ENCODE measurements around the gene CDK12.
"Not testable (repeated sequence)": the region's sequence is repeated elsewhere in the genome, so short reads cannot be mapped to it uniquely, and the experiment has no call there.

DNA sequence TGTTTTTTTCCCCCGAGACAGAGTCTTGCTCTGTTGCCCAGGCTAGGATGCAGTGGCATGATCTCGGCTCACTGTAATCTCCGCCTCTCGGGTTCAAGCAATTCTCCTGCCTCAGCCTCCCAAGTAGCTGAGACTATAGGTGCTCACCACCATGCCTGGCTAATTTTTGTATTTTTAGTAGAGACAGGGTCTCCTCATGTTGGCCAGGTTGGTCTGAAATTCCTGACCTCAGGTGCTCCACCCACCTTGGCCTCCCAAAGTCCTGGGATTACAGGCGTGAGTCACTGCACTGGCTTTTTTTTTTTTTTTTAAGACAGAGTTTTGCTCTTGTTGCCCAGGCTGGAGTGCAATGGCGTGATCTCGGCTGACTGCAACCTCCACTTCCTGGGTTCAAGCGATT lies 18.3 kb downstream of the CDK12 start:
- TF ChIP-seq POLR2A (IDR thresholded peaks at IDR 0.05): not testable (repeated sequence)
- TF ChIP-seq, protein P1, sequence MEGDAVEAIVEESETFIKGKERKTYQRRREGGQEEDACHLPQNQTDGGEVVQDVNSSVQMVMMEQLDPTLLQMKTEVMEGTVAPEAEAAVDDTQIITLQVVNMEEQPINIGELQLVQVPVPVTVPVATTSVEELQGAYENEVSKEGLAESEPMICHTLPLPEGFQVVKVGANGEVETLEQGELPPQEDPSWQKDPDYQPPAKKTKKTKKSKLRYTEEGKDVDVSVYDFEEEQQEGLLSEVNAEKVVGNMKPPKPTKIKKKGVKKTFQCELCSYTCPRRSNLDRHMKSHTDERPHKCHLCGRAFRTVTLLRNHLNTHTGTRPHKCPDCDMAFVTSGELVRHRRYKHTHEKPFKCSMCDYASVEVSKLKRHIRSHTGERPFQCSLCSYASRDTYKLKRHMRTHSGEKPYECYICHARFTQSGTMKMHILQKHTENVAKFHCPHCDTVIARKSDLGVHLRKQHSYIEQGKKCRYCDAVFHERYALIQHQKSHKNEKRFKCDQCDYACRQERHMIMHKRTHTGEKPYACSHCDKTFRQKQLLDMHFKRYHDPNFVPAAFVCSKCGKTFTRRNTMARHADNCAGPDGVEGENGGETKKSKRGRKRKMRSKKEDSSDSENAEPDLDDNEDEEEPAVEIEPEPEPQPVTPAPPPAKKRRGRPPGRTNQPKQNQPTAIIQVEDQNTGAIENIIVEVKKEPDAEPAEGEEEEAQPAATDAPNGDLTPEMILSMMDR (IDR thresholded peaks at IDR 0.05 in 4 of 5, conservative IDR thresholded peaks at IDR 0.05 in 1 of 5): not testable (repeated sequence)

Measured in gastrocnemius medialis (tissue), 4 donors.